MCF 10A (cell line): Measurements from ENCODE around the gene TMEM52B. TPM values are rescaled to one million over a fixed set of nuclear protein-coding genes. Genes with fewer than 3 reads are reported as not detected.

Experiments
- BruUV-seq: library from RNA; stranded (reverse); fragments of 400-500 nt; replicated peaks from 2 replicates; lab custom pipeline; 2021; lab: Mats Ljungman, UMichigan
- CTCF ChIA-PET: fragments of 300-600 bp; sonication (Branson Sonifier 250); formaldehyde crosslinking; extraction: SDS; loops from one replicate; lab custom pipeline; 2021; ENCODE audit warnings: antibody characterized with exemption, inconsistent platforms; lab: Yijun Ruan, JAX
- POLR2A ChIA-PET: fragments of 300-600, 350-650 bp; sonication (Branson Sonifier 250); formaldehyde crosslinking; extraction: SDS; loops from one replicate; lab custom pipeline; 2020; ENCODE audit warnings: antibody characterized with exemption, inconsistent platforms; lab: Yijun Ruan, JAX
- DNase-seq: peaks from one replicate; pipeline ENCODE4 v3.0.0-alpha.2; 2018; ENCODE audit not compliant: unreplicated experiment
- H3K27ac Mint-ChIP-seq: one replicate; pipeline ENCODE4 v1.8.0; 2022; ENCODE audit warnings: mild to moderate bottlenecking, low read depth, mixed read lengths; ENCODE audit not compliant: unreplicated experiment
- H3K27me3 Mint-ChIP-seq: one replicate; pipeline ENCODE4 v1.8.0; 2022; ENCODE audit warnings: mixed read lengths; ENCODE audit not compliant: insufficient read depth, unreplicated experiment
- H3K36me3 Mint-ChIP-seq: one replicate; pipeline ENCODE4 v1.8.0; 2022; ENCODE audit warnings: mild to moderate bottlenecking, moderate library complexity, mixed read lengths; ENCODE audit not compliant: insufficient read depth, unreplicated experiment
- H3K4me1 Mint-ChIP-seq: one replicate; pipeline ENCODE4 v1.8.0; 2022; ENCODE audit warnings: mixed read lengths; ENCODE audit not compliant: insufficient read depth, unreplicated experiment
- H3K4me3 Mint-ChIP-seq: one replicate; pipeline ENCODE4 v1.8.0; 2022; ENCODE audit warnings: mild to moderate bottlenecking, moderate library complexity, mixed read lengths; ENCODE audit not compliant: unreplicated experiment
- H3K9me3 Mint-ChIP-seq: one replicate; pipeline ENCODE4 v1.8.0; 2022; ENCODE audit warnings: mixed read lengths; ENCODE audit not compliant: unreplicated experiment
- CTCF ChIP-seq: fragments of 200-600 bp; IDR thresholded peaks from one replicate; pipeline ENCODE4 v1.8.0; 2022; ENCODE audit warnings: antibody characterized with exemption, mild to moderate bottlenecking; ENCODE audit not compliant: unreplicated experiment
- intact Hi-C: fragments of 100-400 bp; cut with micrococcal nuclease; formaldehyde crosslinking; loops from 2 replicates; pipeline ENCODE4 v1.14.1; 2022
- total RNA-seq: library from RNA; stranded (reverse); gene quantifications from 2 replicates; pipeline ENCODE4 v1.2.3, GENCODE V29; 2022

Gene TMEM52B
- total RNA-seq, 1 experiment from 2014 or later = not detected

- Mint-ChIP-seq H3K27me3 (no peaks in the 10 kb centered on the region), H3K27ac (peak overlapping the region; percentile 99), H3K4me1 (peaks cover 21% of the 10 kb centered on the region), H3K9me3 (no peaks in the 10 kb centered on the region), H3K4me3 (peak overlapping the region; percentile 88), H3K36me3 (peaks cover 12% of the 10 kb centered on the region)
- CTCF ChIA-PET = interaction anchor here (0.9 to 1.6 kb wide), 6 partner anchors 23 to 203 kb away, joined by 3 to 9 read pairs (median 3); partner anchors contain the start of gene CLEC12B
- intact Hi-C loops = loop anchor here (5.0 to 10.0 kb wide), 3 partner anchors 189 to 504 kb away; partner anchors contain the start of gene CLEC2B
- peak; percentile 75 for DNase-seq
- BruUV-seq = TSS peak; percentile 43
- no peak for TF ChIP-seq CTCF
- POLR2A ChIA-PET = interaction anchor here (0.6 to 5.0 kb wide), 25 partner anchors 8 to 1569 kb away, joined by 3 to 38 read pairs (median 5); partner anchors contain the start of genes KLRC2 and YBX3
Observed at GRCh38 chr12:10213168-10214135, 34.6 kb downstream of the TMEM52B start.

GRCh38 chr12:10214136-10214894, 35.5 kb downstream of the TMEM52B start:
- POLR2A ChIA-PET = interaction anchor here (0.6 to 5.0 kb wide), 21 partner anchors 8 to 1569 kb away, joined by 3 to 38 read pairs (median 8); partner anchors contain the start of genes KLRC2, OLR1 and YBX3
- CTCF ChIA-PET = interaction anchor here (0.6 to 1.6 kb wide), 9 partner anchors 21 to 1286 kb away, joined by 3 to 9 read pairs (median 3); partner anchors contain the start of gene CLEC12B
- no peak for DNase-seq
- H3K27ac Mint-ChIP-seq = peak overlapping the region; percentile 99
- intact Hi-C loops = loop anchor here (5.0 to 10.0 kb wide), 3 partner anchors 190 to 503 kb away; partner anchors contain the start of gene CLEC2B
- H3K4me1 Mint-ChIP-seq = peaks cover 21% of the 10 kb centered on the region
- H3K27me3 Mint-ChIP-seq = no peaks in the 10 kb centered on the region
- peak overlapping the region; percentile 88 for H3K4me3 Mint-ChIP-seq
- TF ChIP-seq CTCF = no peak
- H3K36me3 Mint-ChIP-seq = peaks cover 13% of the 10 kb centered on the region
- no peaks in the 10 kb centered on the region for H3K9me3 Mint-ChIP-seq
- no TSS peak for BruUV-seq

GRCh38 chr12:10214895-10215267, 36.0 kb downstream of the TMEM52B start:
- Mint-ChIP-seq H3K4me3 (peak overlapping the region; percentile 88), H3K36me3 (peaks cover 19% of the 10 kb centered on the region), H3K4me1 (peaks cover 21% of the 10 kb centered on the region), H3K27ac (peak overlapping the region; percentile 99), H3K27me3 (no peaks in the 10 kb centered on the region), H3K9me3 (no peaks in the 10 kb centered on the region)
- POLR2A ChIA-PET = interaction anchor here (0.8 to 5.0 kb wide), 13 partner anchors 9 to 508 kb away, joined by 3 to 38 read pairs (median 10); partner anchors contain the start of genes OLR1 and YBX3
- CTCF ChIA-PET = interaction anchor here (0.6 to 1.6 kb wide), 7 partner anchors 21 to 1285 kb away, joined by 3 to 9 read pairs (median 7); partner anchors contain the start of gene CLEC12B
- no peak for TF ChIP-seq CTCF
- BruUV-seq = no TSS peak
- no peak for DNase-seq
- intact Hi-C loops = loop anchor here (5.0 to 10.0 kb wide), 3 partner anchors 190 to 502 kb away; partner anchors contain the start of gene CLEC2B
